ENCODE results near the gene GOLGA2. TPM values are rescaled to one million over a fixed set of nuclear protein-coding genes. Genes with fewer than 3 reads are reported as not detected.

Gene GOLGA2
- polyA plus RNA-seq, 1 donor: 88.0 TPM

DNA sequence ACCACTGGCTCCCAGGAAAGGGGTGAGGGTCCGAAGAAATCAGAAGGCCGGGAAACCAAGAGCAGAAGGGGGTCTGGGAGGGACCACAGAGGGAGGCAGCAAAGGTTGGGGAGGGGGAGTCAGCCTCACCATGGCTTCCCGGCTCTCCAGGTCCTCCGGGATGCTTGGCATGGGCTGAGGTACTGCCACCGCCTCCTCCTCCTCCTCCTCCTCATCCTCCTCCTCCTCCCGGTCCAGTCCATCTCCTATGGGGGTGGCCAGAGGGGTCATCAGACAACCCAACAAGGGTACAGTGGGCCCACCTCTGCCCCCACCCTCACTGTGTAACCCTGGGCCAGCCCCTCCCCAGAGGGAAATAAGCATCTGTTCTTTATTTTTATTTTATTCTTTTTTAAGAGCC lies 17.5 kb downstream of the GOLGA2 start:
- no peaks in the 10 kb centered on the region for H3K27me3 ChIP-seq (ENCODE audit: control insufficient read depth, insufficient read depth, low read length)
- H3K27ac ChIP-seq (ENCODE audit: low read length): no peak overlapping the region
- no peaks in the 10 kb centered on the region for H3K4me1 ChIP-seq (ENCODE audit: control insufficient read depth, insufficient read depth, low read length)
- H3K4me3 ChIP-seq (ENCODE audit: low read length): no peak overlapping the region
- DNase-seq: no peak
- H3K9me3 ChIP-seq (ENCODE audit: control insufficient read depth, low read depth, low read length): no peaks in the 10 kb centered on the region
- peaks cover 69% of the 10 kb centered on the region for H3K36me3 ChIP-seq (ENCODE audit: control insufficient read depth, insufficient read depth, low read length)
- WGBS (ENCODE audit: insufficient coverage, low lambda C conversion rate): 100% methylated on average over 1 of the region's 6 CpGs

DNA sequence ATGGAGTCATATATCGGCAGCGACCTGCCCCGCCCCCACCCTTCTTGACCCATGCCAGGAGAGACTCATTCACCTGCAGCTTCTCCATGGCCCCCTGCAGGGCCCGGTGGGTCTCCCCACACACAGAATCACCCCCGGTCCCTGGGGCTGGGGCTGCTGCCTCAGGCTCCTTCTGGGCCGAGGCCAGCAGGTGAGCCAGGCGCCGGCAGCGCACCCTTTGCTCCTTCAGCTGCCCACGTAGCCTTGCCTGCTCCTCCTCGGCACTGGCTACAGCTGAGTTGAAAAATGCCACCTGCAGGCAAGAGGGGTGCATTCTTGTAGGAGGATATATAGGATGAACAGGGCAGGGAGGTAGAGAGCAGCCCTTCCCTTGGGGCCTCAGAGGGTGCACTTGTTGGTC lies 17.9 kb downstream of the GOLGA2 start:
- H3K4me1 ChIP-seq (ENCODE audit: control insufficient read depth, insufficient read depth, low read length): no peaks in the 10 kb centered on the region
- WGBS (ENCODE audit: insufficient coverage, low lambda C conversion rate): no CpG with 5 or more reads among the region's 11 CpGs
- no peaks in the 10 kb centered on the region for H3K9me3 ChIP-seq (ENCODE audit: control insufficient read depth, low read depth, low read length)
- H3K27ac ChIP-seq (ENCODE audit: low read length): no peak overlapping the region
- H3K4me3 ChIP-seq (ENCODE audit: low read length): no peak overlapping the region
- H3K36me3 ChIP-seq (ENCODE audit: control insufficient read depth, insufficient read depth, low read length): peaks cover 70% of the 10 kb centered on the region
- DNase-seq: no peak
- no peaks in the 10 kb centered on the region for H3K27me3 ChIP-seq (ENCODE audit: control insufficient read depth, insufficient read depth, low read length)

DNA sequence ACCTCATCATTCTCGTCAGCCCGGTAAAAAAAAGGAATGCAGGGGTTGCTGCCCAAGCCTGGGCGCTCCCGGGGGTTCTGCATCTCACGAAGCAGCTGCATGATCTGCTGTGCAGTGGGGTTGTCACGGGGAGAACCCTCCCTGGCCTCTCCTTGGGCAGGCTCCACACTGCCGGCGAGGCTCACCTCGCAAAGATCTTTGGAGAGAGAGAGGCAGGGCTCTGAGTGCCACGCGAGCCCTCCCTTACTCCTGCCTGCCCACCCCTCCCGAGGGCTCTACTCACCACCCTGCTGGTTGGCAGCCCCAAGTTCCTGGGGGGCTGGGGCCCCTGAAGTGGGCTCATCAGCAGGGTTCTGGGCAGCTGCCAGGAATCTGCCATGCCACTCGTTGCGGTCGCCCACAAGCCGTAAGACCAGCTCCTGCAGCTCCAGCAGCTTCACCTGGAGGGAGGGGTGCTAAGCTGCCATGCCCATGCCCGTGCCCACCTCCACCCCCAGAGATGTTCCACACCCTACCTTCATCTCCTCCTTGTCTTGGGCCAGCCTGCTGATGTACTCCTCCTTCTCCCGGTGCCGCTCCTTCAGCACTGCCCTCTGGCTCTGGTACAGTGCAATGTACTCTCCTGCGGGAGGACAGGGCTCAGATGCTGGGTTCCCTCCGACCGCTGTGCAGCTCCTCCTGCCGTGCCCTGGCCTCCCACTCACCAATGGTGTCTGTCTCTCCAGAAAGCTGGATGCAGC lies 18.6 kb downstream of the GOLGA2 start:
- H3K4me3 ChIP-seq (ENCODE audit: low read length): no peak overlapping the region
- WGBS (ENCODE audit: insufficient coverage, low lambda C conversion rate): 100% methylated on average over 1 of the region's 23 CpGs
- DNase-seq: no peak
- H3K36me3 ChIP-seq (ENCODE audit: control insufficient read depth, insufficient read depth, low read length): peaks cover 65% of the 10 kb centered on the region
- no peaks in the 10 kb centered on the region for H3K4me1 ChIP-seq (ENCODE audit: control insufficient read depth, insufficient read depth, low read length)
- no peak overlapping the region for H3K27ac ChIP-seq (ENCODE audit: low read length)
- H3K27me3 ChIP-seq (ENCODE audit: control insufficient read depth, insufficient read depth, low read length): no peaks in the 10 kb centered on the region
- H3K9me3 ChIP-seq (ENCODE audit: control insufficient read depth, low read depth, low read length): no peaks in the 10 kb centered on the region

DNA sequence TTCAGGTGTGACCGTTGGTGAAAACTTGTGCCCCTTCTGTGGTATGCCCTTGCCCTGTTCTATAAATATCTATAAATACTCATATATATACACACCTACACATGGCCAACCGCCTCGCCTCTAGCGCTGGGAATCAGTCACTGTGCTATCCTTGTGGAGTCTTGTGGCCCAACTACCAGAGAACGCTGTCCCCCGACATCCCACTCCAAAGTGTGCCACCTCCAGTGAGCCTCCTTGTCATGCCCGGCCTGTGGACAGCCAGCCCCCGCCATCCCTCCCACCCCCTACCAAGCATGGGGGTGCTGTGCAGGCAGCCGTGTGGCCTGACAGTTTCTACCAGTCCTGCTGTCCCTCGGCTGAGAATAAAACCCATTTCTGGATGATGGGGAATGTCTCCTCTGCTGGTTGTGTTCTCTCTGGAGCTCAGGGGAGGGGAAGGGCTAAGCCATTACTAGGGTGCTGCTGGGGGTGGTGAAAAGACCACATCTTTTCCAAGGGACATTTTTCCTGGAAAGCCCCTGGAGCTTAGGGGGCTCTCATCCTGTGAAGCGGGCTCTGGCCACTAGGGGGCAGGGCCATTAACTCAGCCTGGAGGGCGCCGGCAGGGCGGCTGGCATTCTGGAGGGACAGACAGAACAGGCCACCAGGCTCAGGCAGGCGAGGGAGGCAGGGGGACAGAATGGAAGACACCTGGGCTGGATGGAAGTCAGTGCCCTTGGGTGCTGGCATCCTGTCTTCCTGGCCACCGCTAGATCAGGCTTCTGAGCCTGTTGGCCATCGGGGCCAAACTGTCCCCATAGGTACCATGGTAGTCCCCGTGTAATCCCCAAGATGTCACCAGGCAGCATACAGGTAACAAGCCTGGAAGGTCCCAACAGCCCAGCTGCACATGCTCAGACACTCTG lies 20.7 kb downstream of the GOLGA2 start:
- peak in 1 of 2 donors; percentile 43 for DNase-seq
- Histone ChIP-seq H3K4me1 (ENCODE audit: control insufficient read depth, insufficient read depth, low read length) (peaks cover 5% of the 10 kb centered on the region), H3K9me3 (ENCODE audit: control insufficient read depth, low read depth, low read length) (no peaks in the 10 kb centered on the region), H3K27me3 (ENCODE audit: control insufficient read depth, insufficient read depth, low read length) (no peaks in the 10 kb centered on the region), H3K27ac (ENCODE audit: low read length) (no peak overlapping the region), H3K4me3 (ENCODE audit: low read length) (no peak overlapping the region), H3K36me3 (ENCODE audit: control insufficient read depth, insufficient read depth, low read length) (peaks cover 45% of the 10 kb centered on the region)
- WGBS (ENCODE audit: insufficient coverage, low lambda C conversion rate): no CpG with 5 or more reads among the region's 18 CpGs

DNA sequence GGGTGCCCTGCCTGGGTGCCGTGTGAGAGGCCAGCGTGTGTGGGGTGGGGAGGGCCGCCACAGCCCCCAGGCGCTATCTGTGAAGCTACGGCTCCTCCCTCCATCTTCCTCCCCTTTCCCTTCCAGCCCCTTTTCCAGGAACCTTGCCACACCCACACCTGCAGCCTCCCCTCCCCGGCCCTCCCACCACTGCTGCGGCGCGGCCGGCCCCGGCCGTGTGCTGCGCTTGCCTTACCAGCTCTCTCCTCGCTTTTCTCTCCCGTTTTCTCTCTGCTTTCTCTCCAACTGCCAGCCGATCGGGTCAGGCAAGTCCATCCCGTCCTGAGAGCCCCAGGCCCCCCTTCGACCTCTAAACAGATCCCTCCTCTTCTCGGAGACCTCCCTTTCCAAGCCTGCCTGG lies 21.4 kb downstream of the GOLGA2 start:
- no peaks in the 10 kb centered on the region for H3K9me3 ChIP-seq (ENCODE audit: control insufficient read depth, low read depth, low read length)
- H3K4me3 ChIP-seq (ENCODE audit: low read length): no peak overlapping the region
- peaks cover 38% of the 10 kb centered on the region for H3K36me3 ChIP-seq (ENCODE audit: control insufficient read depth, insufficient read depth, low read length)
- no peak overlapping the region for H3K27ac ChIP-seq (ENCODE audit: low read length)
- no peaks in the 10 kb centered on the region for H3K27me3 ChIP-seq (ENCODE audit: control insufficient read depth, insufficient read depth, low read length)
- no CpG with 5 or more reads among the region's 20 CpGs for WGBS (ENCODE audit: insufficient coverage, low lambda C conversion rate)
- peaks cover 11% of the 10 kb centered on the region for H3K4me1 ChIP-seq (ENCODE audit: control insufficient read depth, insufficient read depth, low read length)
- no peak for DNase-seq

DNA sequence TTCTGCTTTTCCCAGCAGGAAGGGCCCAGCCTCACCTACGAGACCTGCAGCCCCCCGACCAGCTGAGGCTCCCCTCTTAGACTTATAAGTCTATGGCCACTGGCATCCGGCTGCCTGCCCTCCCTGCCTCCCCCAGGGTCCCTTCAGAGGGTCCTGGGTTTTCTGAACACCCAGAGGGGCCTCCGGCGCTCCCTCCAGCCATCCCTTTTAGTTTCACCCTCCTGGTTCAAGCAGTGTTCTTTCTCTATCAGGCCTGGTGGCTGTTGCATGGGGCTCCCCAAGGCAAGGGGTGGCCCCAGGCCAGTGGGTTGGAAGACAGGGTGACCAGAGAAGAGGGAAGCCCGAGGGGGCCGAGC lies 21.8 kb downstream of the GOLGA2 start:
- no peak for DNase-seq
- H3K4me3 ChIP-seq (ENCODE audit: low read length): no peak overlapping the region
- peaks cover 11% of the 10 kb centered on the region for H3K4me1 ChIP-seq (ENCODE audit: control insufficient read depth, insufficient read depth, low read length)
- peaks cover 34% of the 10 kb centered on the region for H3K36me3 ChIP-seq (ENCODE audit: control insufficient read depth, insufficient read depth, low read length)
- WGBS (ENCODE audit: insufficient coverage, low lambda C conversion rate): no CpG with 5 or more reads among the region's 7 CpGs
- no peak overlapping the region for H3K27ac ChIP-seq (ENCODE audit: low read length)
- H3K27me3 ChIP-seq (ENCODE audit: control insufficient read depth, insufficient read depth, low read length): no peaks in the 10 kb centered on the region
- no peaks in the 10 kb centered on the region for H3K9me3 ChIP-seq (ENCODE audit: control insufficient read depth, low read depth, low read length)

DNA sequence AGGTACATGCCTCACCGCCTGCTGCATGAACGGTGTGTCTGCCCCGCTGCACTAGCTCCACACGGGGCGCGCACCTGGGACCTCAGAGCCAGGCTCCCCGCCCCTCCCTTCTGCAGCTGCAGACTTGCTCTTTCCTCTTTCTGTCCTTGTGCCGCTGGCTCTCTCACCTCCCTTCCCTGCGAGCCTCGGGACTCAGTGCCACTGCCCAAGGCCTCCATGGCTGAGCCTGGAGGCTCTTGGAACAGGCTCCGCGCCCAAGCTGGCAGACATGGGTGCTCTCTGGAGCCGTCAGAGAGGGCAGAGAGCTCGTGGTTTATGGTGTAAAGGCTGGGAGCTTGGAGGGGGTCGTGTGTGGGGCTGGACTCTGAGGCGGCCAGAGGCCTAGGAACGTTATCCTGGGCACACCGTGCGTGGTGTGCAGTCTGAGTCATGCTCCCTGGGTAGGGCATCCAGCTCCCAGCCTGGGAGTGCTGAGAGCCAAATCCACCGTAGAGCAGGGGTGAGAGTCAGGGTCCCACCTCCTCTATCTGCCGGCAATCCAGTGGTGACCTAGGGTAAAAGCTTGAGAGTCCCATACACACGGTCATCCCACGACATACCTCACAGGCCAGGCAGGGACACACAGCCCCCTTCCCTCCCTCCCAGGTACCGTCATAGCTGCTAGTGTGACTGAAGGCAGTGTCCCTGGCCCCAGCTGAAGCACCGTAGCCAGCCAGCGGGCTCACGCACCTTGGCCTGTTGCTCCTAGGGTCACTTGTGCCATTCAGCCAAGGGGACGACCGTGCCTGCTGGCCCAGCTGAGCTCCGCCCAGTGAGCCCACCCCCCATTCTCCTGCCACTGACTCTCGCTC lies 22.4 kb downstream of the GOLGA2 start:
- Histone ChIP-seq H3K9me3 (ENCODE audit: control insufficient read depth, low read depth, low read length) (no peaks in the 10 kb centered on the region), H3K4me1 (ENCODE audit: control insufficient read depth, insufficient read depth, low read length) (peaks cover 11% of the 10 kb centered on the region), H3K27me3 (ENCODE audit: control insufficient read depth, insufficient read depth, low read length) (no peaks in the 10 kb centered on the region), H3K27ac (ENCODE audit: low read length) (no peak overlapping the region), H3K4me3 (ENCODE audit: low read length) (no peak overlapping the region), H3K36me3 (ENCODE audit: control insufficient read depth, insufficient read depth, low read length) (peaks cover 31% of the 10 kb centered on the region)
- 100% methylated on average over 1 of the region's 31 CpGs for WGBS (ENCODE audit: insufficient coverage, low lambda C conversion rate)
- no peak for DNase-seq

DNA sequence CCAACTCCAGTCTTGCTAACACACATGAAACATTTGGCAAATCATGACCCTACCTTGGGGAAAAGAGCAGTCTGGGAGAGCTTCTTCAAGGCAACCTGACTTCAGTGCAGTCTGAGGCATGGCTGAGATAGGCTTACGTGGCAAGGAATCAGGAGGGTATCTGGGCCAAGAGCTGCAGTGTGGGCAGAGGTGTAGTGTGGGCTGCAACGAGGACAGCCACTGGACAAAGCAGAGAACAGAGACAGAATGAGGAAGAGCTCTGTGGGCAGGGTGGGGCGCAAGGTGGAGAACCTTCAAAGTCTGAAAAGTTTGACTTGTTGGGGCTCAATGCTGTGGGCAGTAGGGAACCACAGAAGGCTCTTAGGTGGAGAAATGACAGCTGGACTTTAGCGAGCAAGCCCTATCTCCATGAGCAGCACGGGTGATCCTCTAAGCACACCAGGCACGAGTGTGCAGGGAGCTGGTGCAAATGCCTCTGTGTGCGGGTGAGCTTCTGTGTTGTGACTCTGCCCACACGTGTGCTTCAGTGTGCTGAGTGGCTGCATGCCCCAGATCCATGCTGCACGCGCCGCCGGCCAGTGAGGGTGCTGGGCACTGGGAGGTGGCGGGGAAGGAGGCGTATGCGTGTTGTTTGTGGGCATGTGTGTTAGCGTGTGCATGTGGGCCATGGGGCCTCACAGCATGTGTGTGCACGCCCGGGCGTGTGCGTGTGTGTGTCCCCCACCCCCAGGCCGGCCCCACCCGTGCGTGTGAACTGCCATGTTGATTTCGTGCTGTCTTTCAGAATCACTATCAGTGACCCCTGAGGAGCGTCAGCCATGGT lies 23.3 kb downstream of the GOLGA2 start:
- DNase-seq: no peak
- no peaks in the 10 kb centered on the region for H3K9me3 ChIP-seq (ENCODE audit: control insufficient read depth, low read depth, low read length)
- H3K4me1 ChIP-seq (ENCODE audit: control insufficient read depth, insufficient read depth, low read length): peaks cover 11% of the 10 kb centered on the region
- H3K27me3 ChIP-seq (ENCODE audit: control insufficient read depth, insufficient read depth, low read length): no peaks in the 10 kb centered on the region
- peaks cover 22% of the 10 kb centered on the region for H3K36me3 ChIP-seq (ENCODE audit: control insufficient read depth, insufficient read depth, low read length)
- no peak overlapping the region for H3K4me3 ChIP-seq (ENCODE audit: low read length)
- 100% methylated on average over 2 of the region's 25 CpGs for WGBS (ENCODE audit: insufficient coverage, low lambda C conversion rate)
- H3K27ac ChIP-seq (ENCODE audit: low read length): no peak overlapping the region

DNA sequence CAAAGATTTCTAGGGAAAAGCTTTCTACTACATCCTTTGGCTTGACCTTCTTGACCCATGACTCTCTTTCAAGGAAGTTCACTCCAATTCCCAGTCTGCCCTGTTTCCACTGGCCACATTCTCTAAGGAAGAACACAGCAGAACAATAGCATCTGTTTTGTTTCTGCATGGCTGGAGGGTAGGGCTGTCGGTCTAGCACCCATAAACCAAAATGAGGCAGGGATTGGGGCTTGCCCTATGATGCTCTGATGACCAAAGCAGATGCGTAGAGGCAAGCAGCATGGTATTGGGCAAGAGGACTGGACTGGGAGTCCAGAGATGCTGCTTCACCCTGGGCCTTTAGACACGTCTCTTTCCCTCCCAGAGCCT lies 24.1 kb downstream of the GOLGA2 start:
- no peak overlapping the region for H3K4me3 ChIP-seq (ENCODE audit: low read length)
- no peak for DNase-seq
- no CpG with 5 or more reads among the region's 3 CpGs for WGBS (ENCODE audit: insufficient coverage, low lambda C conversion rate)
- H3K36me3 ChIP-seq (ENCODE audit: control insufficient read depth, insufficient read depth, low read length): peaks cover 15% of the 10 kb centered on the region
- H3K4me1 ChIP-seq (ENCODE audit: control insufficient read depth, insufficient read depth, low read length): peaks cover 11% of the 10 kb centered on the region
- H3K9me3 ChIP-seq (ENCODE audit: control insufficient read depth, low read depth, low read length): no peaks in the 10 kb centered on the region
- no peak overlapping the region for H3K27ac ChIP-seq (ENCODE audit: low read length)
- no peaks in the 10 kb centered on the region for H3K27me3 ChIP-seq (ENCODE audit: control insufficient read depth, insufficient read depth, low read length)

Measured in large intestine (tissue), 3 donors.